Measurements from ENCODE around the gene WDR86. TPM values are rescaled to one million over a fixed set of nuclear protein-coding genes. Genes with fewer than 3 reads are reported as not detected.

Gene WDR86
- polyA plus RNA-seq, 3 donors from 2014 or later = 0.75 to 2.2 (median 2.2) TPM

DNA sequence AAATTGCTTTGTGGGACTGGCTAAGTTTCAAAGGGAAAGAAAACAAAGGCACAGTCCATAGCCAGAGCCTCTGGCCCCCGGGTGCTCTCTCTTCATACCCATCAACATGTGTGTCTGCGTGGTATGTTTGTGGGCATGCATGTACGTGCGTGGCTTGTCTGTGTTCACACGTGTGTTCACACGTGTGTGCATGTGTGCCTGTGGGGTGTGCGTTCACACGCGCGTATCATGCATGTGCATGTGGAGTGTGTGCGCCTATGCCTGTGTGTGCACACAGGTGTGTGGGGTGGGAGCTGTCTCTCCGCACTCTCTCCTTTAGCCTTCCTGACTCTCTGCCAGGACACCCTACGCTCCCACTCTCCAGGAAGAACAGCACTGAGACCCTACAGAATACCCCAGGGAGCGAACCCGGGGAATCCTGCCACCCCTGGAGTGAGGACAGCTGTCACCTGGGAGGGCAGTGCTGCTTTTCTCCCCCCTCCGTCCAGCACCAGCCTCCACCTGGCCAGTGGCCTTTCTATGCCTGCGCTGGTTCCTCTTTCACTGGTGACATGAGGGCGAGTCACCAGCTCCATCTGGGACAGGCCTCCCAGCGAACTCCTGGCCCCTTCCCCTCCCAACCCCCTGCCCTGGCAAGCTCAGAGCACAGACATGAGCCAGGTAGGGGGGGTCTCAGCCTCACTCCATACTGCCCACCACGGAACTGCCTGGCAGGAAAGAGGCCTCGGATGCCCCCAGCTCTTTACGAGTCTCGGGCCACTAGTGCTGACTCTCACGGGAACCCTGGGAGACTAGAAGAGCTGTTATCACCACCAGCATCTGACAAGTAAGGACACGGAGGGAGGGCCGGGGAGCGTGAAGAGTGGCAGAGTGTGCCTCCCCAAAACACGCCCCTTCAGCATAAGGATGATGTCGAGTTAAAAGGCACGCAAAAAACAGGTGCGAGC, 16.5 kb downstream of the WDR86 start:
- no peak overlapping the region for H3K4me3 Mint-ChIP-seq
- H3K4me1 Mint-ChIP-seq = peaks cover 0 to 1% of the 10 kb centered on the region in 2 donors
- peaks cover 0 to 5% (median 2%) of the 10 kb centered on the region in 3 donors for H3K27me3 Mint-ChIP-seq (ENCODE audit: low read depth in 3 of 3)
- no peaks in the 10 kb centered on the region for H3K36me3 Mint-ChIP-seq
- DNase-seq = no peak
- no peak overlapping the region for H3K27ac Mint-ChIP-seq
- peaks cover 0 to 2% (median 0%) of the 10 kb centered on the region in 6 donors for H3K9me3 Mint-ChIP-seq

GRCh38 chr7:151392426-151392825, 17.4 kb downstream of the WDR86 start:
- Mint-ChIP-seq H3K4me3 (no peak overlapping the region), H3K27me3 (ENCODE audit: low read depth in 3 of 3) (peaks cover 0 to 5% (median 5%) of the 10 kb centered on the region in 3 donors), H3K36me3 (no peaks in the 10 kb centered on the region), H3K9me3 (peaks cover 0 to 2% (median 0%) of the 10 kb centered on the region in 6 donors), H3K4me1 (peaks cover 0 to 1% of the 10 kb centered on the region in 2 donors), H3K27ac (no peak overlapping the region)
- no peak for DNase-seq

- no peak for DNase-seq
- H3K4me1 Mint-ChIP-seq = no peaks in the 10 kb centered on the region
- no peak overlapping the region for H3K27ac Mint-ChIP-seq
- H3K9me3 Mint-ChIP-seq = peaks cover 0 to 2% (median 0%) of the 10 kb centered on the region in 6 donors
- peaks cover 0 to 5% (median 5%) of the 10 kb centered on the region in 3 donors for H3K27me3 Mint-ChIP-seq (ENCODE audit: low read depth in 3 of 3)
- H3K36me3 Mint-ChIP-seq = no peaks in the 10 kb centered on the region
- no peak overlapping the region for H3K4me3 Mint-ChIP-seq
These were observed 17.8 kb downstream of the WDR86 start for GRCh38 chr7:151392002-151392401.

DNA sequence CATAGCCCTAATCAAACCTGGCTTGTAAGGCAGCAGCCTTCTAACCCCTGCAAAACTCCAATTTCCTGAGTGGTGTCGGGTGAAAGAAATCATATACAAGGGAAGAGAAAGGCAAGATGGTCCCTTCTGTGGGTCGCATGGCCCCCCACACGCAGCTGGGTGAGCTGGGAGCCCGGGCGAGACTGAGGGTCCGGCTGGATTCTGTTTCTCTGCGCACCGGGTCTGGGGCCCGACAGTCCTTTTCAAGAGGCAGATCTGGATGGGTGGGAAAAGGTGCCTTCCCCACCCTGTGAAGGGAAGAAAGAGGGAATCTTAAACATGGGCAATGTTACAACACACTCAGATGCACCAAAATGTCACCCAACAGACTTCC, 18.5 kb downstream of the WDR86 start:
- Mint-ChIP-seq H3K4me1 (no peaks in the 10 kb centered on the region), H3K4me3 (no peak overlapping the region), H3K27ac (no peak overlapping the region), H3K27me3 (ENCODE audit: low read depth in 3 of 3) (peaks cover 0 to 5% (median 5%) of the 10 kb centered on the region in 3 donors), H3K36me3 (no peaks in the 10 kb centered on the region), H3K9me3 (peaks cover 0 to 2% (median 0%) of the 10 kb centered on the region in 6 donors)
- DNase-seq = no peak

DNA sequence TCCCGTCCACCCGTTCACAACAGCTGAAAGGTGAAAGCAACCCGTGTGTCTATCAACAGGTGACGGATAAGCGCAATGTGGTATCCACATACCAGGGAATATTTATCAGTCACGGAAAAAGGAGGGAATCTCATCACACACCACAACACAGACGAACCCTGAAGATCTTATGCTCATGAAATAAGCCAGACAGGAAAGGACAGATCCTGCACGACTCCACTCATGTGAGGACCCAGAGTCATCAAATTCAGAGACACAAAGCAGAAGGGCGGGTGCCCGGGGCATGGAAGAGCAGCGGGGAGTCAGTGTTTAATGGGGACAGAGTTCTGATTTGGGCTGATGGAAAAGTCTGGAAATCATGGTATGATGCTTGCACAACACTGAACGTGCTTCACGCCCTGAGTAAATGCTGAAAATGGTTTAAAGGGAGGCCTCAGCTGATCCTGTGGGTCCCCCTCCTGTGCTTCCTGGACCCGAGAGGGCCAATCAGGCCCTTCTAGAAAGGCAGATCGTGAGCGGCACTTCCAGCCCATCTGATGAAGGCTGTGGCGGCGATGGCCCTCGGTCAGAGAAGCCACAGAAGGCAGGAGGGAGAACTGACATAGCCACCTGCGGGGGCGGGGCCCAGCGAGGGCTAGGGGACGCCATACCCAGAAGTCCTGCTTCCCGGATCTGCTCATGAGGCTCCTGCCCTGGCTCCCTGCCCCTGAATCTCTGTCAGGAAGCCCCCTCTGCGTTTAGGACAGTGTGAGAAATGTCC, 19.1 kb downstream of the WDR86 start:
- no peaks in the 10 kb centered on the region for H3K4me1 Mint-ChIP-seq
- H3K4me3 Mint-ChIP-seq = no peak overlapping the region
- peaks cover 0 to 2% (median 0%) of the 10 kb centered on the region in 6 donors for H3K9me3 Mint-ChIP-seq
- H3K36me3 Mint-ChIP-seq = no peaks in the 10 kb centered on the region
- DNase-seq = no peak
- H3K27ac Mint-ChIP-seq = no peak overlapping the region
- H3K27me3 Mint-ChIP-seq (ENCODE audit: low read depth in 3 of 3) = peaks cover 0 to 5% (median 5%) of the 10 kb centered on the region in 3 donors

DNA sequence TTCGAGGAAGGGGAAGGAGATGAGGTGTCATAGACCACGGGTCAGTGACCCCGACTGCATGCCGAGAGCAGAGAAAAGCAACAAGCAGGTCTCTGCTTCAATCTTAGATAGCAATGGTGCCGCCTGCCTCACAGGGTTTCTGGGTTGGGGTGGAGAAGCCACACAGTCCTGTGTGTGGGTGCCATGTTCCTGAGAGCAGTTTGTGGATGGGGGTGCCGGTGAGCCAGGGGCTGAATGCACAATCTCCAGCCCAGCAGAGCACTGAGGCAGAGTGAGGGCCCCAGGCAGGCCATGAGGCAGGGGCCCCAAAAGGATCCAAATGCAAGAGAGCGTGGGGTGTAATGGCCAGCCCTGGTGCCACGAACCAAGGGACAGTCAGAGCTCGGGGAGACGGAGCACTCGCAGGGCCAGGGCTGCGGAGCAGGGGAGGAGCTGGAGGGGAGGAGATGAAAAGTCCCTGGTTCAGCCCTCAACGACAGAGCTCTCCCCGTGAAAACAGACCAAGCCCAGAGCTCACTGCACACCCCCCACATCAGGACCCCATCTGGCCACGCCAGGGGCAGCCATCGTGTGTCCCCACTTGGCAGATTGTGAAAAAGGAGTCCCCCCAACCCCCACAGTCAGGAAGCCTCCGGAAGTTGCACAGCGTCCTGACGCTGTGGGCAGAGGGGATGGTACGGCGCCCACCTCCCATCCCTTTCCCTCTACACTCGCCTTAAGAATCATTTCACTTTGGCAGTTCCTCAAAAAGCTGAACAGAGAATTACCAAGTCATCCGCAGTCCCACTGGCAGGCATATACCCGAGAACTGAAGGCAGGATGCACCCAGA, 19.9 kb downstream of the WDR86 start:
- peaks cover 0 to 5% (median 5%) of the 10 kb centered on the region in 3 donors for H3K27me3 Mint-ChIP-seq (ENCODE audit: low read depth in 3 of 3)
- no peak overlapping the region for H3K4me3 Mint-ChIP-seq
- no peak overlapping the region for H3K27ac Mint-ChIP-seq
- DNase-seq = no peak
- H3K9me3 Mint-ChIP-seq = peaks cover 0 to 2% (median 0%) of the 10 kb centered on the region in 6 donors
- H3K36me3 Mint-ChIP-seq = no peaks in the 10 kb centered on the region
- no peaks in the 10 kb centered on the region for H3K4me1 Mint-ChIP-seq

GRCh38 chr7:151389096-151389767, 20.6 kb downstream of the WDR86 start:
- no peak overlapping the region for H3K27ac Mint-ChIP-seq
- DNase-seq = no peak
- no peaks in the 10 kb centered on the region for H3K4me1 Mint-ChIP-seq
- no peaks in the 10 kb centered on the region for H3K36me3 Mint-ChIP-seq
- H3K4me3 Mint-ChIP-seq = no peak overlapping the region
- H3K9me3 Mint-ChIP-seq = peaks cover 0 to 2% (median 0%) of the 10 kb centered on the region in 6 donors
- H3K27me3 Mint-ChIP-seq (ENCODE audit: low read depth in 3 of 3) = peaks cover 0 to 5% (median 5%) of the 10 kb centered on the region in 3 donors

DNA sequence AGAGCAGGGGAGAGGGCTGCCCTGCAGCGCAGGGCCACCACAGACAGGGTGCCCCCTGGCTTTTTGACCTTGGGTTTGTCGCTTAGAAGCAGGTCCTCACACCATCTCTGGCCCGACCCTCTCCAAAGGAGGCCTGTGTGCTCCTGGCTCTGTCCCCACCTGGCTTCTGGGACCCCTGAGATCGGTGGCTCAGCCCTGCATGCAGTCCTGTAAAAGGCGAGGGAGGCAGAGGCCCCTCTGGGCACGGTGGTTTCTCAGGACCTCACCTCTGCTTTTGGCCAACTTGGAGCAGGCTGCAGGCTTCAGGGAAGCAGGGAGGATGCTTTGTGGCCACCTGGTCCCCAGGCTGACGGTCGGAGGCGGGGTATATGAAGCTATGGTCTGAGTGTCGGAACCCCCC, 21.4 kb downstream of the WDR86 start:
- no peaks in the 10 kb centered on the region for H3K36me3 Mint-ChIP-seq
- H3K4me1 Mint-ChIP-seq = no peaks in the 10 kb centered on the region
- peaks cover 0 to 2% (median 0%) of the 10 kb centered on the region in 6 donors for H3K9me3 Mint-ChIP-seq
- H3K27me3 Mint-ChIP-seq (ENCODE audit: low read depth in 3 of 3) = peaks cover 0 to 9% (median 3%) of the 10 kb centered on the region in 3 donors
- DNase-seq = no peak
- H3K4me3 Mint-ChIP-seq = no peak overlapping the region
- no peak overlapping the region for H3K27ac Mint-ChIP-seq

DNA sequence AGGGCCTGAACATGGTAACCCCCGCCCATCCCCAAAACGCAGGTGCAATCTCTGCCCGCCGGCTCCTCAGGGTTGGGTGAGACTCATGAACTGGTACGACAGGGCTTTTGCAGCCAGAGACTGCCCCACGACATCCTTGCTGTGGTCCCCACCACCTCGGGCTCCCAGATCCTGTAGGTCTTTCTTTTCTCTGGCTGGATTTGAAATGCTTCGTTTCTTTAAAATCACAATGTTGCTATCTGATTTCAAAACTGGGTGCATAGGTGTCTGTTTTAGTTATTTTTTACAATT, 21.9 kb downstream of the WDR86 start:
- Mint-ChIP-seq H3K27me3 (ENCODE audit: low read depth in 3 of 3) (peaks cover 0 to 11% (median 3%) of the 10 kb centered on the region in 3 donors), H3K4me1 (no peaks in the 10 kb centered on the region), H3K9me3 (peaks cover 0 to 2% (median 0%) of the 10 kb centered on the region in 6 donors), H3K4me3 (no peak overlapping the region), H3K36me3 (no peaks in the 10 kb centered on the region), H3K27ac (no peak overlapping the region)
- no peak for DNase-seq

DNA sequence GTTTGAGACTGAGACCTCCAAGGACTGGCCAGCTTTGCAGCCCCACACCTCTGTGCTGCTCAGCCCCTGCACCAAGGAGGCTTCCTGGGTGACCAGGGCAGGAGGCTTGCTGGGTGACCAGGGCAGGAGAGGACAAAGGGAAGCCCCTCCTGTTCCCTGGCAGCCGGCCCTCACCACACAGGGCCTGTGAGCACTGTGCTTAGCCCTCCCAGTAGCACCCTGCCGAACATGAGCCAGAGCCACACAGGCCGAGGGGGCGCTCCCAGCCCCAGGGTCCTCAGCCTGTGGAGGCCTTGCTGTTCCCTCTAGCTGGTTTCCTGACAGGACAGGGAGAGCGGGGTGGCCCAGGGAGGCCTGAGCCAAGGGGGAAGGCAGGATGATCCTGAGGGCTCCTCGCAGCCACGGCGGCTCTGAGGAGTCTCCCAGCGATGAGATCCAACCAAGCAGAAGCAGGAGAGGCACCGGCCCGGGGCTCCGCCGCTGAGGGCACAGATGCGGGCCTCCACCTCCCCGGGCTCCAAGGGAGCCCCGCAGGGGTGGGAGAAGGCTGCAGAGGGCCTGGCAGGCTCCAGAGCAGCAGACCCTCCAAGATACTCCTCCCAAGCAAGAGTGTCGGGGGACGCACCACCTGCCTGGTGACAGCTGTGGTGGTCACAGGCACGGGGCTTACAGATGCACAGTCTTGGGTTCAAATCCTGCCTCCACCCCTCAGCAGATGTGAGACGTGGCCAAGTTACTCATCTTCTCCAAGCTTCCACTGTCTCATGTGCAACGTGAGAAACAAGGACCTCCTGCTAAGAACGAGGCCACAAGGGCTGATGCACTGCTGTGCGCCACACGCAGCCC, 22.5 kb downstream of the WDR86 start:
- Mint-ChIP-seq H3K36me3 (no peaks in the 10 kb centered on the region), H3K27ac (no peak overlapping the region), H3K9me3 (no peaks in the 10 kb centered on the region), H3K4me3 (no peak overlapping the region), H3K27me3 (ENCODE audit: low read depth in 3 of 3) (peaks cover 0 to 11% (median 3%) of the 10 kb centered on the region in 3 donors), H3K4me1 (peaks cover 2 to 3% of the 10 kb centered on the region in 2 donors)
- no peak for DNase-seq

DNA sequence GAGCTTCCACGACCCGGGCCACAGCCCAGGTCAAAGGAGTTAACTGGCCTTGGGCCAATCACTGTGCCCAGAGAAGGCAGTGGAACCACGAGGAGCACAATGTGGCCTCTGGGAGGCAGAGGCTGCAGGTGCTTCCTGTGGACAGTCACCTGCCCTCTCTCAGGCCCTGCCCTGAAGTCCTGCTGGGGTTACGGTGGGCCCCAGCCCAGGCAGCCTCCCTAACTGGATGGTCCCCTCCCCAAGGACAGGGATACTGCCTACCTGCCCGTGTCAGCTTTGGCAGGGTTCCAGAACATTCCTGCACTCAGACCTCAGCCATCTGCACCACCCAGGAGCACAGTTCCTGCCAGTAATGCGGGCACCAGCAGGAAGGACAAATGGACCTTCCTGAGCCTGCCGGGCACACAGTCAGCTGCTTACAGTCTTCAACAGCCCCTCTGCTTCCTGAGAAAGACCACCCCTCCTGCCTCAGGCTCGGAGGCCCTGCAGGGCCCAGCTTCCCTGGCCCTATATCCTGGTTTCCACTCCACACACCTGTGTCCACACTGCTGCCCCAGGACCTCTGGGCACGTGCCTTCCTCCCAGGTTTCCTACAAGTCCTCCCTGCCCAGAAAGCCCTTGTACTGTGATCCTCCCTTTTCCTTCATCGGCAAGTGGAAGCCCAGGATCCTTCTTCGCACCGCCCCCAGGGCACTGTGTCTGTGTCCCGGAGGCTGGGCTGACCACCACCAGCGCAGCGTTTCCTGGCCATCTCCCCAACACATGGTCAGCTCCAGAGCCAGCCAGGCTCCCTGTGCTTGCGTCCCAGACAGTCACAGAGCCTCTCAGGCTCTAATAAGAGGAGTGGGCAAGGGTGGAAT, 23.3 kb downstream of the WDR86 start:
- peaks cover 7% of the 10 kb centered on the region in 2 donors for H3K4me1 Mint-ChIP-seq
- no peaks in the 10 kb centered on the region for H3K36me3 Mint-ChIP-seq
- no peaks in the 10 kb centered on the region for H3K9me3 Mint-ChIP-seq
- no peak overlapping the region for H3K27ac Mint-ChIP-seq
- no peak overlapping the region for H3K4me3 Mint-ChIP-seq
- peaks cover 0 to 11% (median 3%) of the 10 kb centered on the region in 3 donors for H3K27me3 Mint-ChIP-seq (ENCODE audit: low read depth in 3 of 3)
- no peak for DNase-seq

Measured in immature natural killer cell (primary cell).